ENCODE results near the gene BTN2A1.

DNA sequence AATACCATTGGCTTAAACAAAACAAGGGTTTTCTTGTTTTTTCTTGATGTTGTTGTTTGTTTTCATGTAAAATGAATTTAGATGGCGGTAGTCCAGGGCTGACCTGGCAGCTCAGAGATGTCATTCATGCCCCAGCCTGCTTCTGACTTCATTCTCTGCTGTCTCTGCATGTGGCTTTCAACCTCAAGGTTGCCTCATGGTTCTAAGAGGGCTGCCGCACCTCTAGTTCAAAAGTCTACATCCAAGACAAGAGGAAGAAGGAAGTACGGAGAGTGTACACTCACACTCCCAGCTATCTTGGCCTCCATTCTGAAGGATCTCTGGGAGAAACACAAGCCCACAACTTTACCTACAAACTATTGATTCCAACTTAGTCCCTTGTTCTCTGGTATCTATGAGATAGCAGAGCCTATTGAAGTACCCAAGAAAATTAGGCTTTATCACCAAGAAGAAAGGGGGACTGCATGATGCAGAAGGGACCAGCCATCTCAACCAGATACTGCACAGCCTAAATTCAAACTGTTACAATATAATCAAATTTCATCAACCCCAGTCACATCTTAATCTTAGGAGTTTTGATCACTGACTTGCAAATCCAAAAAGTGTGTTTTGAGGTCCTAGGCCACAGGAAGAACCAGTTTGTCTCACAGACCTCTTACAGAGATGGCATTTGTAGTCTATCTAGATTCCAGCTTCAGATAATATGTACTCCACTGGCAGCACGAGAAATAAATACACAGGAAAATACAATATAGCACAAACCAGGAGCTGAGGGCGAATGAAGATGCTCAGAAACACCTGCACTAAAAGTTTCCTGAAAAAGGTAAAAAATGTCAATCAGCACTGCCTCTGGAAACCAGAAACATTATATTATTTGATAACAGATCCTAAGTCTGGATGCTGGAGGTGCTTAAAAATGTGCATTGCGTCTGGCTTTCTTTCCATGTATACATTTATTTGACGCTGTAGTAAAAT lies 18.3 kb upstream of the BTN2A1 start:
- TF ChIP-seq, protein P1, sequence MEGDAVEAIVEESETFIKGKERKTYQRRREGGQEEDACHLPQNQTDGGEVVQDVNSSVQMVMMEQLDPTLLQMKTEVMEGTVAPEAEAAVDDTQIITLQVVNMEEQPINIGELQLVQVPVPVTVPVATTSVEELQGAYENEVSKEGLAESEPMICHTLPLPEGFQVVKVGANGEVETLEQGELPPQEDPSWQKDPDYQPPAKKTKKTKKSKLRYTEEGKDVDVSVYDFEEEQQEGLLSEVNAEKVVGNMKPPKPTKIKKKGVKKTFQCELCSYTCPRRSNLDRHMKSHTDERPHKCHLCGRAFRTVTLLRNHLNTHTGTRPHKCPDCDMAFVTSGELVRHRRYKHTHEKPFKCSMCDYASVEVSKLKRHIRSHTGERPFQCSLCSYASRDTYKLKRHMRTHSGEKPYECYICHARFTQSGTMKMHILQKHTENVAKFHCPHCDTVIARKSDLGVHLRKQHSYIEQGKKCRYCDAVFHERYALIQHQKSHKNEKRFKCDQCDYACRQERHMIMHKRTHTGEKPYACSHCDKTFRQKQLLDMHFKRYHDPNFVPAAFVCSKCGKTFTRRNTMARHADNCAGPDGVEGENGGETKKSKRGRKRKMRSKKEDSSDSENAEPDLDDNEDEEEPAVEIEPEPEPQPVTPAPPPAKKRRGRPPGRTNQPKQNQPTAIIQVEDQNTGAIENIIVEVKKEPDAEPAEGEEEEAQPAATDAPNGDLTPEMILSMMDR (conservative IDR thresholded peaks at IDR 0.05; ENCODE audit: low read depth, low read length): no peak
- TF ChIP-seq EZH2phosphoT487 (IDR thresholded peaks at IDR 0.05; ENCODE audit: borderline replicate concordance, low read length): no peak
